ENCODE measurements around the gene KCTD3. TPM values are rescaled to one million over a fixed set of nuclear protein-coding genes. Genes with fewer than 3 reads are reported as not detected.

The KCTD3 gene
- total and polyA plus RNA-seq, 2 donors (not counting 3 experiments of a cell fraction or from before 2014, with no cell fraction given) = 19.1 to 28.3 TPM

- Histone ChIP-seq H3K27ac (ENCODE audit: insufficient read depth, low read depth, low read length) (no peak overlapping the region), H3K9me1 (replicated peaks; ENCODE audit: control insufficient read depth, extremely low read depth, insufficient read depth, low read length) (no peaks in the 10 kb centered on the region), H3K4me2 (ENCODE audit: insufficient read depth, low read length) (no peak overlapping the region), H3K4me1 (ENCODE audit: control insufficient read depth, extremely low read depth, insufficient read depth, low read length) (no peaks in the 10 kb centered on the region), H3K9ac (replicated peaks; ENCODE audit: extremely low read depth, insufficient read depth, low read length) (no peak overlapping the region), H2AFZ (ENCODE audit: low read depth, low read length) (no peak overlapping the region), H3K79me2 (ENCODE audit: control insufficient read depth, insufficient read depth, low read length) (no peaks in the 10 kb centered on the region), H3K9me3 (replicated peaks; ENCODE audit: control insufficient read depth, insufficient read depth, low read length) (no peaks in the 10 kb centered on the region), H3K27me3 (ENCODE audit: control insufficient read depth in 2 of 2, insufficient read depth in 2 of 2, low read length in 2 of 2) (no peaks in the 10 kb centered on the region), H4K20me1 (replicated peaks; ENCODE audit: control insufficient read depth, extremely low read depth, insufficient read depth, low read length) (no peaks in the 10 kb centered on the region), H3K36me3 (ENCODE audit: control insufficient read depth in 2 of 2, extremely low read depth in 1 of 2, insufficient read depth in 2 of 2, low read length in 2 of 2) (no peaks in the 10 kb centered on the region), H3K4me3 (replicated peaks in 1 of 3; ENCODE audit: insufficient read depth in 1 of 3, low read depth in 1 of 3, low read length in 3 of 3) (no peak overlapping the region)
- DNase-seq (ENCODE audit: low read depth, low spot score) = no peak
- intact Hi-C loops (cut with micrococcal nuclease) = no loop called here
- POLR2A ChIA-PET = no interaction called here
- FAIRE-seq = no peak
- no peak for TF ChIP-seq JUN (IDR thresholded peaks at IDR 0.05; ENCODE audit: borderline replicate concordance, insufficient read depth, insufficient read length, low read depth)
- no peak for TF ChIP-seq EZH2 (IDR thresholded peaks at IDR 0.05; ENCODE audit: borderline replicate concordance, low read depth, low read length, severe bottlenecking)
- TF ChIP-seq POLR2AphosphoS5 (IDR thresholded peaks at IDR 0.05; ENCODE audit: insufficient read depth, low read depth, low read length) = no peak
- TF ChIP-seq CTCF (IDR thresholded peaks at IDR 0.05; ENCODE audit: extremely low read depth in 1 of 2, insufficient read depth in 1 of 2, low read depth in 1 of 2, low read length in 2 of 2) = no peak
- TF ChIP-seq MYC (IDR thresholded peaks at IDR 0.05; ENCODE audit: low read depth, low read length) = no peak
- no peak for TF ChIP-seq GATA2 (IDR thresholded peaks at IDR 0.05; ENCODE audit: insufficient read depth, insufficient read length, low read depth, low read length)
- TF ChIP-seq FOS (IDR thresholded peaks at IDR 0.05; ENCODE audit: borderline replicate concordance, insufficient read depth, low read length) = no peak
- TF ChIP-seq MAX (IDR thresholded peaks at IDR 0.05; ENCODE audit: insufficient read depth, insufficient read length) = no peak
- no peak for TF ChIP-seq POLR2A (IDR thresholded peaks at IDR 0.05; ENCODE audit: low read depth, low read length)
- BruUV-seq (replicated peaks) = no TSS peak
- dilution Hi-C loops (cut with MboI; ENCODE audit: extremely low pct_ligation_motif_present, low sequenced_read_pairs) = no loop called here
- CTCF ChIA-PET = no interaction called here
These were observed 63.9 kb downstream of the KCTD3 start for GRCh38 chr1:215631040-215631439.
